GM19468 (cell line): ENCODE data around the gene CTNNA2.

ENCODE experiments used
- ATAC-seq: cut with Tn5 transposase; IDR thresholded peaks from one replicate; pipeline ENCODE4 v1.9.1; 2021; ENCODE audit warnings: mild to moderate bottlenecking, moderate library complexity, moderate number of reproducible peaks; ENCODE audit not compliant: unreplicated experiment; ENCODE audit errors: extremely low read depth

CTNNA2 gene

DNA sequence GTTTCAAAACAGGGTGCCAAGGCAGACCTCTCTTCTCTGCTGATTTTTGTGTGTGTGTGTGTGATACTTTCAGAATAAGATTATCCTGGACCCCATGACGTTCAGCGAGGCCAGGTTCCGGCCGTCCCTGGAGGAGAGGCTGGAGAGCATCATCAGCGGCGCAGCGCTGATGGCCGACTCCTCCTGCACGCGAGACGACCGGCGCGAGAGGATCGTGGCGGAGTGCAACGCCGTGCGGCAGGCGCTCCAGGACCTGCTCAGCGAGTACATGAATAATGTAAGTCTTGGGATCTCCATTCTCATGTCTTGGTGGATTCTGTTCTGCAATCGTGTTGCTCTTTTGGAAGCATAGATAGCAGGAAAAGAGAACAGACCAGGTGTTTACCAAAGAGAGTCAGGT lies 396.7 kb downstream of the CTNNA2 start:
- no peak for ATAC-seq

DNA sequence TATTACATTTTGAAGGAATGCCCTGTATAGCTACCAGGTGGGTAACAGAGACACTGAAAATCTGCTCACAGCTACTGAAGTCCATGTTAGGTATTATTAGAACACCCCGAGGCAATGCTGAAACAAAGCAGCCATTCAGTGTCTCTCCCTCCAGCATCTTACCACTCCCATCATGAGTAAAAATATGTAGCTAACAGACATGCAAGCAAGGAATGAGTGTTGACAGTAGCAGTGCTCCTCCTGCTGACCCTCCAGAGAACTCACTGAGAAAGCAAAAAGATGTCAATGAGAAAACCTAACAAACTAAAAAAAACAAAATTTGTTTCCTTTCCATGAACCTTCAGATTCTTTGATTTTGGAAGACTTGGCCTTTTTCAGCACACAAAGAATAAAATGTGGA lies 397.8 kb downstream of the CTNNA2 start:
- ATAC-seq: no peak

DNA sequence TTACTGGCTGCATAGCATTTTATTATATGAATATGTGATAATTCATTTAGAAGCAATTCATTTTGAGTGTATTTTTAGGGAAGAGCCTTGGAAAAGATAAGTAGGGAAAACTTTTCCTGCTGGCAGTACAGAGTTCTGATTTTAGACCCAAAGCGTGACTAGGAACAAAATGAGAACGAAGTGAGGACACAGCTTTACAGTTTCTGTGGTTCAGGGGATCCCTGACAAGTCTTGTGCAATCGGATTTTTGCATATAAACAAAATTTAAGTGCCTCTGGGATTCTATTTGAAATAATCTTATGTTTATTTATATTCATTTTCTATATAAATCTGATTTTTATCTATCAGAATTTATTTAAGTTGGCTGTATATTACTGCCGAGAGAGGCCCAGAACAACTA lies 402.6 kb downstream of the CTNNA2 start:
- ATAC-seq: no peak

GRCh38 chr2:79916285-79916684 lies 403.4 kb downstream of the CTNNA2 start:
- no peak for ATAC-seq

DNA sequence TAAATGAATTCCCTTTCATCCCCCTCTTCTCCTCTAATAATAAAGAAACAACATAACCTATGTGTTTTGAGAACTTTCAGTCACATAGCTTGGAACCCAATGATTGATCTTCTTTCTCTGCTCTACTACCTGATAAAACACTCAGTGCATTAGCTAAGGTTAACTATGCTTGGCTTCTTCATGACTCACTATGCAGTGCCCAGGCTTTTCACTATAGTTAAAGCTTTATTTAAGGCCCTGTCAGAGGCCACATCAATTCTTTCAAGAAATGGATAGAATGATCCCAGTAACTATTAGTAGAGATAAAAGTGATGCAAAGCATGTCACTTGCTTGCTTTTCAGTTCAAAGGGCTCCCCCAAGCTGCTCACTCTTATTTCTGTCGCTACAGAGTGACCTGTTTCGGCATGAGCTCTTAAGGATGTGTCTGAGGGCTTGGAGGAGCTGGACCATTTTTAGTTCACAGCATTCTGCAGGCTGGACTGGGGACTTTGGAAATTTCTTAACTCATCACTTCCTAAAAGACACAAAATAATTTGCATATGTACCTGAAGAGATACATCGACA lies 407.7 kb downstream of the CTNNA2 start:
- ATAC-seq: no peak

DNA sequence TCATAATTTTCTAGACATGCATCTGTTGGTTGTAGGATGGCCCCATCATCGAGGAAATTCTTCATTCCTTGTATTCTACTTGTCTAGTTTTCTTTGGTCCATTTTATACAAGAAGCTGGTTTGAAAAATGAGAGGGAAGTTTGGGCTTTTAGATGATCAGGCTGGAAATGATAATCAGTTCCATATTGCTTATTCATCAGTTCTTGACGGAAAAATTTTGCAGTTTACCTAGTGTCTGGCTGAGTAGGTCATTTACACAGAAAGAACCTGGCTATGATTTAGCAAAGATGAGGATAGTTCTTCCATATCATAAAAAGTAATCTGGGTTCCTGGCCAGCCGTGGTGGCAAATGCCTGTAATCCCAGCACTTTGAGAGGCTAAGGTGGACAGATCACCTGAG lies 416.8 kb downstream of the CTNNA2 start:
- no peak for ATAC-seq

- no peak for ATAC-seq
Observed at GRCh38 chr2:79935046-79935732, 422.3 kb downstream of the CTNNA2 start.

- peak; percentile 52 for ATAC-seq
Observed at GRCh38 chr2:79935771-79936657, 423.2 kb downstream of the CTNNA2 start.

GRCh38 chr2:79936715-79937114 lies 423.9 kb downstream of the CTNNA2 start:
- no peak for ATAC-seq

GRCh38 chr2:79938648-79939047 lies 425.8 kb downstream of the CTNNA2 start:
- no peak for ATAC-seq

- no peak for ATAC-seq
Observed at GRCh38 chr2:79940364-79940763, 427.5 kb downstream of the CTNNA2 start.

DNA sequence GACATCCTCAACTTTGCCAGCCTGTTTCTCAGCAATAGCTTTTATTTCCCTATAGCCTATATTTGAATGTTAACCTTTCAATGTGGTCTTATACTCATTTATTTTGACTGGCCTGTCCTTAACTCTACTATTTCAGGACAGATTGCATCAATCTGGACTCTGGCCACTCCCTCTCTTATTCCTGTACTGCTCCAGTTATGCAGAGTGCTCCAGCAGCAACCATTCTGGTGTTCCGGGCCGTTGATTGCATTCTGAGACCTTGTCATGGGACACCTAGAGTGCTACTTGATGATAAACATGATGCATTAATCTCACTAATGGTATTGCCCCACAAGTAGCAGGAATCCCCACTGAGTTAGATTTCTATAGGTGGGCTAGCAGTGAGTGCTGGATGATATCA lies 428.3 kb downstream of the CTNNA2 start:
- ATAC-seq: no peak

GRCh38 chr2:79944205-79944604 lies 431.4 kb downstream of the CTNNA2 start:
- no peak for ATAC-seq

GRCh38 chr2:79945653-79946445 lies 433.0 kb downstream of the CTNNA2 start:
- no peak for ATAC-seq

DNA sequence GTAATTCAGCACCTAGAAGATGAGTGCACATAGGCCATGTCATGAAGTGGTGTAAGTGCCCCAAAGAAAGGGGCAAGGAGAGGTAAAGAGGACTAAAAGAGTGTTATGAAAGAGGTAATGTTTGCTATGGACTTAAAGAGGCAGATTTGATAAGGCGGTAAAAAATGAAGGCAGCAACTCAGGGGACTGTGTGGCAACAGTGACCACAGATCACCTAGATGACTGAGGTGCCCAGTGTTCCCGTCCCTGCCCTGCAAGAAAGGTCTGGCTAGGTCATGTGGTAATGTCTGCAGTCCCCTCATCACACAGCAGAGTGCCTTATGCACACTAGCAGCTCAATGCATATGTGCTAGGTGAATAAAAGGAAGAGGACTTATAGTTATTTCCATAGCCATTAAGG lies 434.9 kb downstream of the CTNNA2 start:
- no peak for ATAC-seq

- no peak for ATAC-seq
Observed at GRCh38 chr2:79950526-79950925, 437.7 kb downstream of the CTNNA2 start.

GRCh38 chr2:79952616-79953015 lies 439.8 kb downstream of the CTNNA2 start:
- no peak for ATAC-seq

GRCh38 chr2:79960035-79960434 lies 447.2 kb downstream of the CTNNA2 start:
- no peak for ATAC-seq

DNA sequence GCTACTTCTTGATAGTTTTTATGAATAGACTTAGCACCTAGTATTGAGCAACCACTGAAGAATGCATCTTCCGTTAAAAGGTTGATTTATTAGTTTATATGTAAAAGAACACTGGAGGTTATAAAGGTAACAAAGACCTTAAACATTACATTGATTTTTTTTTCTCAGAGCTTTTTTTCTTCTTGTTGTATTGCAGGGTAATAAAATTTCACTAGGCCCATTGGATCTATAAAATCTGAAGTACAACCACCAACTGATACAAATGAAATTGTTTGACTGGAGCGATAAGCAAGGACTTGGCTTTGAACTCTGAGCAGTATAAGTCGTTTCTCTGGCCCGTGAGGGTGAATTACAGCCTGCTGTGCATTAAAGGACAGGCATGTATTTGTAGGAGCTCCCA lies 447.7 kb downstream of the CTNNA2 start:
- no peak for ATAC-seq

DNA sequence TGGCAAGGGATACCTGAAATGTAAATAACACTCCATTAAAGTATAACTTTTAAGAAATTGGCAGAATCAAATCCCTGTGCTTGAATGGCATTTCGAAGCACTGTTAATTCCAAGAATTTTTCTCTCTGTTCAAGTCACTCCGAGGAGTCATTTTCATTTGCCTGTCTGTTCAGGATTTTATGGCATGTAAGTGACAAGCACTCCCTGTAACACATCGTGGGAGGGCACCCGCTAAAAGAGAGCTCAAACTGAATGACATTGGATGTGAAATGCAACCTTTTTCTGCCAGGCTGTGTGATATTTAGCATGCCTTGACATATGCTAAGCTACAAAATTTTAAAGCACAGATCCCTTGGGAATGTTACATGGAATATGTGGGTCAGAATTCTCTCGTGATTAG lies 452.1 kb downstream of the CTNNA2 start:
- ATAC-seq: no peak

GRCh38 chr2:79966369-79966768 lies 453.5 kb downstream of the CTNNA2 start:
- ATAC-seq: no peak
